Measurements from ENCODE around the gene MRPL48. TPM values are rescaled to one million over a fixed set of nuclear protein-coding genes. Genes with fewer than 3 reads are reported as not detected.

Gene MRPL48
- 45.3 to 66.7 TPM (median 52.9 TPM) in 5 replicates for total RNA-seq (2022; extraction: Qiagen RNA extraction; ENCODE audit: low read depth)

GRCh38 chr11:73787643-73788558 lies at the start of gene MRPL48:
Gene MRPL48, plus strand, starts transcription at chr11:73787874. Its CDS starts 98 bp downstream, at chr11:73787972.

GRCh38 chr11:73760679-73761402 lies 26.8 kb upstream of the MRPL48 start, which contains the start of gene RAB6A:
Gene RAB6A, minus strand, starts transcription at chr11:73761074. Its CDS starts 439 bp downstream, at chr11:73760635.

GRCh38 chr11:73876424-73877310 lies 89.0 kb downstream of the MRPL48 start, which contains the start of the genes COA4 and PAAF1:
Gene COA4, minus strand, starts transcription at chr11:73876846. Its CDS starts 3,468 bp downstream, at chr11:73873378.
Gene PAAF1, plus strand, starts transcription at chr11:73876999. Its CDS starts 23 bp downstream, at chr11:73877022.

Other genes with a start within 250 kb of the MRPL48 start
- 10.2 to 17.8 TPM (median 15.9 TPM) in 5 replicates for gene FAM168A, start 189.8 kb upstream of the MRPL48 start, total RNA-seq (2022; extraction: Qiagen RNA extraction; ENCODE audit: low read depth)
- gene PLEKHB1, start 141.3 kb upstream of the MRPL48 start, total RNA-seq (2022; extraction: Qiagen RNA extraction; ENCODE audit: low read depth): 0.48 to 1.4 TPM (median 1.1 TPM) in 5 replicates
- 42.5 to 72.8 TPM (median 69.9 TPM) in 5 replicates for gene RAB6A, start 26.8 kb upstream of the MRPL48 start, total RNA-seq (2022; extraction: Qiagen RNA extraction; ENCODE audit: low read depth)
- gene COA4, start 89.0 kb downstream of the MRPL48 start, total RNA-seq (2022; extraction: Qiagen RNA extraction; ENCODE audit: low read depth): 126 to 150 TPM (median 133 TPM) in 5 replicates
- gene PAAF1, start 89.1 kb downstream of the MRPL48 start, total RNA-seq (2022; extraction: Qiagen RNA extraction; ENCODE audit: low read depth): 10.7 to 13.6 TPM (median 12.0 TPM) in 5 replicates
- 0.22 to 1.4 TPM (median 0.53 TPM) in 5 replicates for gene DNAJB13, start 163.2 kb downstream of the MRPL48 start, total RNA-seq (2022; extraction: Qiagen RNA extraction; ENCODE audit: low read depth)
- gene UCP2, start 195.0 kb downstream of the MRPL48 start, total RNA-seq (2022; extraction: Qiagen RNA extraction; ENCODE audit: low read depth): 69.4 to 85.8 TPM (median 75.8 TPM) in 5 replicates
- 0.97 to 2.8 TPM (median 1.3 TPM) in 5 replicates for gene UCP3, start 221.2 kb downstream of the MRPL48 start, total RNA-seq (2022; extraction: Qiagen RNA extraction; ENCODE audit: low read depth)